Activated CD8-positive, alpha-beta memory T cell treated with anti-CD3 and anti-CD28 coated beads, Interleukin-2, amount 50 U/mL, for 24 hours (primary cell): ENCODE data around the gene SLIT3.

Source experiments
- DNase-seq: peaks from one replicate; pipeline ENCODE4 v3.0.0-alpha.2; 2020; ENCODE audit errors: extremely low read depth

Gene SLIT3

DNA sequence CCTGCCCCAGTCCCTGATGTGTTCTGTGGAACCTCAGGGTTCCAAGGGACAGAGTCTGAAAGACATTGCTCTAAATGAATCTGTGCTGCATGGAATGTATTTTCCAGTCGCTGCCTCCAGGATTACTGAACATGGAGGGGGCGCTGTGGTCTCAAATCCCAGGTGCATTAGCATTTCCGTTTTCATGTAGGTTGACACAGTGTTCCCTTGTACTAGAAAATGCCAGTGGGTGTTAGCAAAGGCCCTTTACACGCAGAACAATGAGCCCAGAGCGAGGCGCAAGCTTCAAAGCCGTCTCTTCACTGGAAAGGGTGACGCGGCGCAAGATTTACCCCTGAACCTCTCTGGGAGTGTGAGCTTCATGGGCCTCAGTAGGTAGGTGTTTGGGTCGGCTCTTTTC lies 308.3 kb downstream of the SLIT3 start:
- DNase-seq: no peak

- no peak for DNase-seq
Measured at GRCh38 chr5:168992016-168992415, 308.9 kb downstream of the SLIT3 start.

GRCh38 chr5:168991311-168991710 lies 309.6 kb downstream of the SLIT3 start:
- DNase-seq: no peak

GRCh38 chr5:168990679-168991078 lies 310.3 kb downstream of the SLIT3 start:
- DNase-seq: no peak

DNA sequence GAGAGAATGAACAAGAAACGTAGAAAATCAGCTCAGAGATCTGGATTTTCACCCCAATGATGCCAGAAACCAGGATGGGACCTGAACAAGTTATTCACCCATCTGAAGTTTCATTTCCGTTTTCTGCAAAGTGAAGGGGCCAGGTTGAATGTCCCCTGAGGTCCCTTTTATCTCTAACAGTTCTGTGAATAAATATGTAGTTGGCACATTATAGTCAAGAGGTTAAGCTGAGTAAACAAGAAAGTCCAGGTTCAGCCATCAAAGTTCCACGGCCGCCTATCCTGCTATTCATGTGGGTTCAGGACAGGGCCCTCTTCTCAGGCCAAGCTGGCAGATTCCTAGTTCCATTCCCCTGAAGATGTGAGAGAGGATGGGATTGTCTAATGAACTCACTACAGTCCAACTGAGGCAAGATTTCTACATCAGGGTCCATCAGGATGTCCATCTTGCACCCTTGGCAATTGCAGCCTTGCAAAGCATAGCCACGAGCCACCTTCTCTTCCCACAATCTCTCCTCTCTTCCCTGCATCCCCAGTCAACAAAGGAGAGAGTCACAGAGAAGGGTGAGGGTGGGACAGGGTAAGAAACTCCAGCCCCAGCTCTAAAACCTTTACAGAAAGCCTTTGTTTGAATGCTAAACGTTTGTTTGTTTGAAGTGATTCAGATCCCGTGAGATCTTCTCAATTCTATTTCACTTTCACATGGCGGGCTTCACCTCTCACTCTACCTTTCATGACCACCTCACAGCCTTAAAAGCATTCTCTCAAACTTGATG lies 311.0 kb downstream of the SLIT3 start:
- DNase-seq: no peak

- DNase-seq: no peak
Measured at GRCh38 chr5:168988699-168989098, 312.2 kb downstream of the SLIT3 start.

GRCh38 chr5:168987543-168988300 lies 313.2 kb downstream of the SLIT3 start:
- DNase-seq: peak; percentile 18

- no peak for DNase-seq
Measured at GRCh38 chr5:168985454-168985853, 315.5 kb downstream of the SLIT3 start.

DNA sequence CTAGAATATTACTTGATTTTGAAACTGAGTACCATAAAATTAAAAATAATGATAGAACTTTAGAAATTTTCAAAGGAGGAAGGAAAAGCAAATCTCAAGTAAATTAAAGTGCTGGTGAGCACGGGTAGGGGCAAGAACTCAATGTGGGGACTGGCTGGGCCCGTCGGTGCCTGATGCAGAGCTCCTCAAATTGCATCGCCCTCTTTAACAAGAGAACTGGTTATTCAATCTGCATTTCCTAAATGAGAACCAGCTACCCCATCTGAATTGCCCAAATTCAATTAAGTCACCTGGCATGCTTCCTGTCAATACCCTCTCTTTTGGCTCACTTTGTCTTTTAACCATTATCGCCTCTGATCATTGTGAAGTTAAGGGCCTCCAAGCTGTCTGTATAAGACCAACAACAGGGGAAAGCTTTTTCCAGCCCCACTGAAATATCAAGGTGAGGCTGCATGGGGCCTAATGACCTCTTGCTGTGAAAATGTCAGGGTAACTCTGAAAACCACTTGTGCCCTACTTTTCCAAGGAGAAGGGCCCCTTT lies 316.7 kb downstream of the SLIT3 start:
- no peak for DNase-seq

DNA sequence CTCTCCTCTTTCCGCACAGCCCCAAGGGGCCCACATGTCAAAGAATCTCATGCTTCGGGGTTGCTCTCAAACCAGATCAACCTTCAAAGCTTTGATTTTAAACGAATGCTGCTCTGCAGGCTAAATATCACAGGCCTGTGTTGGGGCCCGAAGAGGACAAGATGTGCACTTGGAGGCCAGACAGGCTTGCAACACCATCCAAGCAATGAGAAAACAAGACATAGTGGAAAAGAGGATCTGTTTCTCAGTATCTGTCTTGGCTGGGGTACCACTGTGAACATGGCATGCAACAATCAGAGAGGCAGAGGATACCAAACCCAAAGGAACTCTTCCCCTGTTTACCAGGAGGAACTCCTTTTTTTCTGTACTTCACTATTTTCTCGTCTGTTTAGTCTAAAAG lies 321.8 kb downstream of the SLIT3 start:
- no peak for DNase-seq

- no peak for DNase-seq
Measured at GRCh38 chr5:168978500-168978899, 322.4 kb downstream of the SLIT3 start.

DNA sequence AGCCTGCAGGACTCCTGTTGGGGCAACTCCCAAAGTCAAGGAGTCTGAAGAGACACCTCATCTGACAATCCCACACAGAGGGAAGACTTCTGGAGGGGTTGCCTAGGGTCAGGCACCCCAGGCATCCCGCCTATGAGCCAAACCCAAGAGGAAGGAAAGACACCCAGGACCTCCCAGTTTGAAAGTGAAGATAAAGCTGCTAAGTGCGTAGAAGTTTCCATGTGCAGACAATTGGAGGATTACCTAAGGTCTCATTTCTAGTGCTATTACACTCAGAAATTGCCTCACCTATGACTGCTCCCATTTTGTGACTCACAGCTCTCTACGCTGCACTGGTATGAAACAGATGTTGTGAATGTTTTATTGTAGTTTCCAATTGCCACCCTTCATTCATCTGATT lies 322.9 kb downstream of the SLIT3 start:
- no peak for DNase-seq

DNA sequence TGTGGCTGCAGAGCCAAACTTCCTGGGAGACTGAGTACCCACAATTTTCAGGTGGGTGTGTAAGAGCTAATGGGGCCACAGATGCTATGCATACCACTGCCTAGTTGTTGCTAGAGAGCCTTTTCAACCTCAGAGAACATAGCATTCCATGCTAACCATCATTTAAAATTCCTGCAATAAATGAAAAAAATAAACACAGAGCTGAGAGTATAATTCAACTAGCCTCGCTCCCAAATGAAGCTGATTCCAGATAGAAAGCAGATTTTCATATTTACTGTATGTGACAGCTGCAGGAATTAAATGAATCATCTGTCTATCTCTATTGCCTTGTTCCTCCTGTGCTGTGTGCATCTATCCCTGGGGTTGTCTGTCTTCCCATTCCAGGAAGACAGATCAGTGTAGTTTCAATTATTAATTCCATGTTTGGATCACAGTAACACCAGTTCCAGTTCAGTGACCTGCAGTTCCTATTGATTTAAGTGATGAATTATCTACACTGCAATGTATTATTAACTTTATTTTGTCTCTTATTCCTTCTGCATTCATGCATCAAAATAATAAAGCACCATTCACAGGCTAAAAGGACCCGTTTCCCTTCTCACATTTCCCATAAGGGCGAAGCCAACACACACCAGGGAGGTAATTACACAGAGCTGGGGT lies 324.5 kb downstream of the SLIT3 start:
- no peak for DNase-seq

DNA sequence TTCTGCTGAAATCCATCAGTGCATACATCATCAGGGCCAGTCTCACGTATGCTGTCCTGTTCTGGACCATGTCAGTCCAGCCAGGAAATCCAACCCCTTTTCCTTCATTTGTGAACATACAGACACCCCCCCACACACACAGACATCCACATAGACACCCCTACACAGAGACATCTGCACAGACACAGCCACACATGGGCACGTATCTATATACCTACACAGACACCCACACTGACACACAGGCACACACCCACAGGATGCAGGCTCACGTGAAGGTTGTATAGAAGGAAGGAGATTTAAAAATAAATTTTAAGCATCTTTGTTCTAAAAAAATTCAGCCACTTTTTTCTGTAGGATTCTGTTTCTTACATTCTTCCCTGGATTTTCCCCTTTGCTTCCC lies 325.6 kb downstream of the SLIT3 start:
- DNase-seq: no peak

GRCh38 chr5:168974082-168974481 lies 326.9 kb downstream of the SLIT3 start:
- DNase-seq: no peak

GRCh38 chr5:168972731-168973130 lies 328.2 kb downstream of the SLIT3 start:
- DNase-seq: no peak

GRCh38 chr5:168971100-168971499 lies 329.8 kb downstream of the SLIT3 start:
- no peak for DNase-seq

- DNase-seq: no peak
Measured at GRCh38 chr5:168969326-168969886, 331.5 kb downstream of the SLIT3 start.

GRCh38 chr5:168967882-168968620 lies 332.9 kb downstream of the SLIT3 start:
- DNase-seq: no peak

GRCh38 chr5:168965638-168966037 lies 335.3 kb downstream of the SLIT3 start:
- DNase-seq: no peak

DNA sequence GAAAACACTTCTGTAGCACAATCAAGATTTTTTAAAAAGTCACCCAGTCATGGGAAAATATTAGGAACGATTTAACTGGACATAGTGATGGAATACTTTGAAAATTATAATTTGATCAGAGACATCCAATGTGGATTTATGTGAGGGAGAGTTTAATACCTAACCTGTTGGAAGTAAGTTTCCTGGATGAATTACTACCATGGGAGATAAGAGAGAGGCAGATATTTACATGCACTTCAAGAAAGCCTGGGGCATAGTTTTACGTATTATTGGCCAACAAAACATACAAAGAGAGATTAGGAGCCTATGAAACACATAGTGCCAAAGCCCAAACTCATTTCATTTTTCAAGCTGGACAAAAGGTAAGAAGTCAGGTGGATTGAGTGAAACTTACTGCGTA lies 336.8 kb downstream of the SLIT3 start:
- DNase-seq: no peak
